DOHH2 (cell line): ENCODE results near the gene HLA-DMA.

Source experiments
- EZH2phosphoT487 ChIP-seq: fragments of 200-600 bp; sonication (generic); IDR thresholded peaks from 2 replicates; pipeline ENCODE4 v1.6.1; 2017; ENCODE audit warnings: borderline replicate concordance, mild to moderate bottlenecking, antibody characterized with exemption, low read length, moderate library complexity, mixed read lengths
- TF ChIP-seq, protein P1 (sequence below): fragments of 200-600 bp; sonication (generic); IDR thresholded peaks from one replicate; pipeline ENCODE4 v1.5.1; 2014; ENCODE audit warnings: antibody characterized with exemption, mild to moderate bottlenecking, low read depth, low read length; ENCODE audit not compliant: poor library complexity, severe bottlenecking

DNA sequence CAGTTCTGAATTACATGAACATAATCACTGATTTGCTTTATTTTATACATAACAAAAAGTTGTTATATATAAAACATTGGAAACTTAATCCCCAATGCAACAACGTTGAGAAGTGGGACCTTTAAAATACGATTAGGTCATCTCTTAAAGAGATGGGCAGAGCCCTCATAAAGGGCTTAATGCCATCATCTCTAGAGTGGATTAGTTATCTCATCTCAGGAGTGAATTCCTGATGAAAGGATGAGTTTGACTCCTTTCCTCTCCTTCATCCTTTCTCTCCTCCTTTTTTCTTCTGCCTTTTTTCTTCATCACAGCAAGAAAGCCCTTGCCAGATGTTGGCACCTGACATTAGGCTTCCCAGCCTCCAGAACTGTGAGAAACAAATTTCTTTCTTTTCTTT lies 42.6 kb upstream of the HLA-DMA start:
- TF ChIP-seq EZH2phosphoT487: no peak
- TF ChIP-seq, protein P1, sequence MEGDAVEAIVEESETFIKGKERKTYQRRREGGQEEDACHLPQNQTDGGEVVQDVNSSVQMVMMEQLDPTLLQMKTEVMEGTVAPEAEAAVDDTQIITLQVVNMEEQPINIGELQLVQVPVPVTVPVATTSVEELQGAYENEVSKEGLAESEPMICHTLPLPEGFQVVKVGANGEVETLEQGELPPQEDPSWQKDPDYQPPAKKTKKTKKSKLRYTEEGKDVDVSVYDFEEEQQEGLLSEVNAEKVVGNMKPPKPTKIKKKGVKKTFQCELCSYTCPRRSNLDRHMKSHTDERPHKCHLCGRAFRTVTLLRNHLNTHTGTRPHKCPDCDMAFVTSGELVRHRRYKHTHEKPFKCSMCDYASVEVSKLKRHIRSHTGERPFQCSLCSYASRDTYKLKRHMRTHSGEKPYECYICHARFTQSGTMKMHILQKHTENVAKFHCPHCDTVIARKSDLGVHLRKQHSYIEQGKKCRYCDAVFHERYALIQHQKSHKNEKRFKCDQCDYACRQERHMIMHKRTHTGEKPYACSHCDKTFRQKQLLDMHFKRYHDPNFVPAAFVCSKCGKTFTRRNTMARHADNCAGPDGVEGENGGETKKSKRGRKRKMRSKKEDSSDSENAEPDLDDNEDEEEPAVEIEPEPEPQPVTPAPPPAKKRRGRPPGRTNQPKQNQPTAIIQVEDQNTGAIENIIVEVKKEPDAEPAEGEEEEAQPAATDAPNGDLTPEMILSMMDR: no peak
